Hematopoietic multipotent progenitor cell treated with erythropoietin and hydrocortisone succinate and interleukin-3 and kit ligand, for 15 days (in vitro differentiated cells): ENCODE measurements around the gene PHACTR1.

Experiments
- DNase-seq: peaks from one replicate; pipeline ENCODE4 v3.0.0-alpha.2; 2015; ENCODE audit warnings: low spot score

PHACTR1 gene

GRCh38 chr6:13074415-13075140 lies 358.0 kb downstream of the PHACTR1 start:
- peak; percentile 6 for DNase-seq

GRCh38 chr6:13075141-13075845 lies 358.7 kb downstream of the PHACTR1 start:
- no peak for DNase-seq

- no peak for DNase-seq
Observed at GRCh38 chr6:13076575-13076974, 360.0 kb downstream of the PHACTR1 start.

DNA sequence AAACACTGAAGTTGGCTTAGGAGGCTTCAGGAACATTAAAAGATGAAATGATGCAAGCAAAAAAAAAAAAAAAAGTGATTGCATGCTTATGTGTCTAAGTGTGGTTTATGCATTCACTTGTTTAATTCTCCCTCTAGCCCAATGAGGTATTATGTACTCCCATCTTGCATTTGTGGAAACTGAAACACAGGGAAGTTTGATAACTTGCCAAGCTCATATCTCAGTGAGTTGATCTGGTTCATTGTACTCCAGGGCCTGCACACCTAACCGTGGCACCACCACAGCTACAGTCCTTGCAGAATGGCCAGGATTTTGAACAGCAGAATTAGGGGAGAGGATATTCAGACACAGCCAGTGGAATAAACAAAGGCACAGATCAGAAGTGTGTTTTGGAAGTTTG lies 360.6 kb downstream of the PHACTR1 start:
- DNase-seq = no peak

GRCh38 chr6:13079096-13079723 lies 362.6 kb downstream of the PHACTR1 start:
- no peak for DNase-seq

DNA sequence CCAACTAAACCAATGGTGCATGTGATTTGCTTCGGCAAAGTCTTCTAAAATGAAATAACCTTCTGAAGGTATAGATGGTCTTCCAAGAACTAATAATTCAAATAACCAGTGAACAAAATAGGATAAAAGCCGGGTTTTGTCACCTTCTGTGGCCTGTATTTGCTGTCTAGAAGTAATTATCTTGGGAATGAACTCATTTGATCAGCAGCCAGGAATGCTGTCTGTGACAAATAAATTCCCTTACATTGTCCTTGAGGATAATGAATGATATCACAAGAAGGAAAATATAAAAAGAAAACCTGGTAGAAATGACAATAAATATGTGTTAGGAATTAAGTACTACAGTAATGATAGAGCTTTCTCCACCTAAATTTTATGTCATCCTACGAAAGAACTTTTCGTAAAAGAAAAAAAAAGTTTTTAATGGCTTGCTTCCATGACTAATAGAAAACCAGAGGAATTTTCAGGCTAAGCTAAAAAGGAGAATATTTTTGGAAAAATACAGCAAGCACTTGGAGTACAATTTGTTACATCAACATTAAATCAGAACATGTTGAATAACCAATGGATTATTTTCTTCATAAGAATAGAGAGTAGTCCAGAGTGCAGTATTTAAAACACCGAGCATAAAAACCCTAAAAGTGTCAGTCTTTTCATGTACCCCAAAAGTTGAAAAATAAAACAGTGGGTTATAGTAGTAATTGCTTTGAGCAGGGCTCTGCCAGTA lies 364.1 kb downstream of the PHACTR1 start:
- DNase-seq = no peak

GRCh38 chr6:13081189-13081563 lies 364.6 kb downstream of the PHACTR1 start:
- DNase-seq = no peak

DNA sequence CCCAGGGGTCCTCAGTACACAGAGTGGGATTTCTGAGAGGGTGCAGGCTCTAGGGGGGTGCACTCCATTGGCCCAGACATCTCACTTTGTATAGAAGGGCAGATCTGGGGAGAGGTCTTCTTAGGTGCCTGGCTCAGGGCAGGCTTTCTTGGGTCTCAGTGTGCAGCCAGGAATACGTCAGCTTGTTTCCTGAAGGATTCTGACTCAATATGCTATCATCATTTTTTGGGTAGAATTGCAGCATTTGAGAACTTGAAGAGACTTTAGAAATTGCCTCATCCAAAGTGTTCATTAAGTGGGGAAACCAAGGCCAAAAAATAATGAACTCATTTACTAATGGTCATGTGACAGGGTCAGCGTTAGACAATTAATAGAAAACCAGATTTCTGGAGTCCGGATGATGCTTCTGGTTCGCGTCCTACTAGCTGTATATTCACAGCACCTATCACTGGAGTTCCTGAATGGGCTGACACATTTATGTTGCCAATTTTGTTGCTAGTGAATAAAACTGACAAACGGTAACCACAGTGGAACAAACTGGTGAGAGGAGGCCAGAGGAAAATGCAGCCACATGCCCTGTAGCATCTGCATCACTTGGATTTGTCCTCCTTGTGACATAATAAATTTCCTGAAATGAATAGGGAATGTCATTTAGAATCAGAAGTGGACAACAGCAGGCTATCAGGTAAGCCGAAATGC lies 372.9 kb downstream of the PHACTR1 start:
- no peak for DNase-seq

DNA sequence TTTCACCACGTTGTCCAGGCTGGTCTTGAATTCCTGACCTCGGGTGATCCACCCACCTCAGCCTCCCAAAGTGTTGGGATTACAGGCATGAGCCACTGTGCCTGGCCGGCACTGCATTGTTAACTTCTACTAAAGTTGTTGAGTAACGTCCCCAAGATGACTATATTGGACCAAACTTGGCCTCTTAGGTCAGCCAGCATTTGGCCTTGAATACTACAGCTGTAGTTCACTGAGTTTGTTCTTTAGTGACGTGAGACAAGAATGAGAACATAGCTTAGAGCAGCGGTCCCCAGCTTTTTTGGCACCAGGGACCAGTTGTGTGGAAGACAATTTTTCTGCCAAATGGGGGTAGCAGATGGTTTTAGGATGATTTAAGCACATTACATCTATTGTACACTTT lies 374.6 kb downstream of the PHACTR1 start:
- no peak for DNase-seq

DNA sequence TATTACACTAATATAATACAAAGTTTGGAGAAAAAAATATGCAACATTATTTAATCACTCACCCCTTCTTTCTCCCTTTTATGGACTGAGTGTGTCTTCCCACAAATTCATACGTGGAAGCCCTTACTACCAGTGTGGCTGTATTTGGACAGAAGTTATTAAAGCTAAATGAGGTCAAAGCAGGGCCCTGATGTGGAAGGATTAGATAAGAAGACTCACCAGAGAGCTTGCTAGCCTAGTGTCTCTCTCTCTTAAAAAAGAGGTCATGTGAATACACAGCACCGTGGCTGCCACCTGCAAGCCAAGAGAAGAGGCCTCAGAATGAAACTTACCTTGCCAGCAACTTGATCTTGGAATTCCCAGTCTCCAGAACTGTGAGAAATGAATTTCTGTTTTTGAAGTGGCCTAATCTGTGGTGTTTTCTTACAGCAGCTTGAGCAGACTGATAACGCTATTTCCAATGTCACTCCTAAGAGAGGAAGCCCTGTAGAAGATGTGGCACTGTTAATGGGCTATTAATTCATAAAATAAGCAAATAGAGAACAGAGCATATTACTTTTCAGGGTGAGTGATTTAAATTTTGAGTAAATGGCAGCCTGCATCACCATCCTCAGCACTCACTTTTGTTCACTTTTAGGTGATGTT lies 378.3 kb downstream of the PHACTR1 start:
- DNase-seq = peak; percentile 14

- no peak for DNase-seq
Observed at GRCh38 chr6:13096084-13096483, 379.5 kb downstream of the PHACTR1 start.

DNA sequence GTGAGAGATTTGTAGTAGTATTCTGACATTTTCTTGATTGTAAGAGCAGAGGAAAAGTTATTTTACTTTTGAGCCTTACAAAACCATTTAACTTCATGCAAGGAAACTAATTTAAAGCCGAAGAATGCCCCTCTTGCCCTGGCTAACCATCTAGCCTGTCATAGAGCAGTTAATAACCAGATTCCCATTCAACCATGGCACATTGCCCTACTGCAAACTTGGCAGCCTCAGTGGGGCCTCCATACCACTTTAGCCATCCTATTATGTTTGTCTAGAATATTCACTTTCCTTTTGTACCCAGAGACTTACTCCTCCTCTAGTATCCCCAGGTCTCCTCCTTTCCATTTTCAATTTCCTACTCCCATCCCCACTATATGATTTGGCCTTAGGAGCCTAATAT lies 380.9 kb downstream of the PHACTR1 start:
- DNase-seq = no peak

- DNase-seq = no peak
Observed at GRCh38 chr6:13098006-13098405, 381.4 kb downstream of the PHACTR1 start.

DNA sequence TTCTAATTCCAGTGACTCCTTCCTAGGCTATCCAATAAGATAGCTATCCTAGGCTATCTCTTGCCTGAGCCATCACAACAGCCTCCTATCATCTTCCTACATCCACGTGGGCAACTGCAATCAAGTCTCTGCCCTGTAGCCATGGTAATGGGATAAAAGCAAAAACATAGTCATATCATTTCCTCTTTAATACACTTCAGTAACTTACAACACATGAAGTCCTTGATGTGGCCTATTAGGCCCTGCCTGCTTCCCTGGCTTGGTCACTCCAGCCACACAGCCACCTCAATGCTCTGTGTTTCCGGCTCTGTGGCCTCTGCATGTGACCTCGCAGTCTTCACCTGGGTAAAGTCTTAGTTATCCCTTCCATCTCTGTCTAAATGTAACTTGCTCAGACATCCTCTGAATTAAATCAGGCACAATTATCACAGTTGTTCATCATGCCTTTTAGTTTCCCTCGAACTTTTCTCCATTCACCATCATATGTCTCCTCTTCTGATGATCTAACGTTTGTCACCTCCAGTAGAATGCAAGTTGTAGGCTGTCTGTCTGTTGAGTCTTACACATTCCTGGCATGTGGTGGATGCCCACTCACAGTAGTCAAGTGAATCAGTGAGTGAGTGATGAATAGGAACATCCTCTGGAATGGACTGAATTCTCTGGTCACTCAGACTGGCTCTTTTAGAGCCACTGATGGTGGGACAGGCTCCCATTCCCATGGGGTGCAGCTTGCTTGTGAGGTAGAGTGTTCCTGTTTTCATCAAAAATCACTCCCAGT lies 382.4 kb downstream of the PHACTR1 start:
- no peak for DNase-seq

DNA sequence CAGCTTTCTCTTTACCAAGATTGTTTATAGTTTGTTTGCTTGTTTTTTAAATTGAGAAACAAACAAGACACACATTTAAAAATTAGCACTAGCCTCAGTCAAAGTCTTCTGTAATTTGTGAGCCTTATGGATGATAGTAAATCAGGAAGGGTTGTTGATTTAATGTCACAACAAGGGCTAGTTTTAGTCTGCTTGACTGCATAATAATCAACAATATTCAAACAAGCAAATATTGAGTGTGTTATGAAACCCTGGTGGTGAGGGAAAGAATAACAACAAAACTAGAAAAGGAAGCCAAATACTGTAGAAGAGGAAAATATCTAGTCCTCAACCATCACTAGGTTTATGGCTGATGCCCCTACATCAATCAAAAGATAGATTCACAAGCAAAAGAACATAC lies 383.2 kb downstream of the PHACTR1 start:
- no peak for DNase-seq

DNA sequence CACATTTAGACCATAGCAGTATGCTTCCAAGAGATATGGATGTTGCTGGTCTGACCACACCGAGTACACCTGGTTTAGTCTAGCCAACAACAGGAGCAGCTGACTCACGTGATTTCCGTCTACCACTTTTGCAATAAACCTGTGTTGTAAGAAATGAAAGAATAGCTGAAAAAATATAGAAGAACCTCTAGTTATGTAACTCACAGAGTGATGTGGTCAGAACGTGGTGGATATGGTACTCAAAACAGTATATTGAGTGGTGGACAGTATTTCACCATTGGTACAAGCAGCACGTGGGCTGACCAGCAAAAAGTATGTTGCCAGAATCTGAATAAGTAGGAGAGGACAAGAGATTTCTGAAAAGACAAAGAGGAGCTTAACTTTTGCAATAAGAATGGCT lies 384.8 kb downstream of the PHACTR1 start:
- no peak for DNase-seq

DNA sequence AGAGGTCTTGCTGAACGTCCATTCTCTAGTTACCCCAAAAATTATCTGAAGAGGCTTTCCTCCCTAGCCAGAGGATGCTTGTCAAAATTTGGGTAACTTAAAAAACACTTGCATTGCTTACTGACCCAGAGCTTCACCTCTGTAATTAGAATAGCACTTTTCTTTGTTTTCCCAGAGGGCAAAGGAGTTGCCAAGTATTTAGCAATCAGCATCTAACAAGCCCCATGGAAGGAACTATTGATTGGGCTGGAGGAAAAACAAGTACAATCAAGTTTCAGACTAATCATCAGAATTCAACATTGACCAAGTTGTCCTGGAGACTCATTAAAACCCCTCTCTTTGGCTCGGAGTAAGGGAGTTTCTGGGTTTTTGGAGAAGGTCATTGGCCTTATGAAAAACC lies 385.4 kb downstream of the PHACTR1 start:
- DNase-seq = no peak

DNA sequence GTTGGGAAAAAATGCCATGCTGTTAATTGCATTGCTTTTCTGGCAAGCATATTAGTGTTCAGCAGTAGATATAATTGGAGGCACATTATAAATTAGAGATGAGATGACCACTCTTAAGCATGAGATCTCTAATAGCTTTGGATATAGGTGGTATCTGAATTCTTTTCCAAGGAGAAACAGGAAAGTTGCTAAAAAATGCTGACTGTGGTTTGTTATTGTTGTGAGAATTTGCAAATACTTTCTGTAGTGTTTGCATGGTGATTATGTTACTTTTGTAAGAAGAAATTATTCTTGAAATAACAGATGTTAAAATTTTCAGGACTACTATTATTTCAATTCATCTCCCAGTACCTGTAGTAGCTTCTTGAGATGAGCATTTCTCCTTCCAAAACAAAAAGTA lies 386.6 kb downstream of the PHACTR1 start:
- DNase-seq = no peak

DNA sequence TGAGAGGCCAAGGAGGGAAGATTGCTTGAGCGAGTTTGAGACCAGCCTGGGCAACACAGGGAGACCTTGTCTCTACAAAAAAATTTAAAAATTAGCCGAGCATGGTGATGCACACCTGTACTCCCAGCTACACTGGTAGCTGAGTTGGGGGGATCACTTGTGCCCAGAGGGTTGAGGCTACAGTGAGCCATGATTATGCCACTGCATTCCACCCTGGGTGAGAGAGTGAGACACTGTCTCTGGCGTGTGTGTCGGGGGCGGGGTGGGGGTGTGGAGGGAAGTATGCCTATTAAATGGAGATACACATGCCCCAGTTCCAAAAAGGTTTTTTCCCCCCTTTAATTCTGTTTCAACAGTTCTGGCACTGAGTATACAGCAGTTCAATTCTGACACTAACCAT lies 388.6 kb downstream of the PHACTR1 start:
- no peak for DNase-seq

- no peak for DNase-seq
Observed at GRCh38 chr6:13112921-13113320, 396.4 kb downstream of the PHACTR1 start.

DNA sequence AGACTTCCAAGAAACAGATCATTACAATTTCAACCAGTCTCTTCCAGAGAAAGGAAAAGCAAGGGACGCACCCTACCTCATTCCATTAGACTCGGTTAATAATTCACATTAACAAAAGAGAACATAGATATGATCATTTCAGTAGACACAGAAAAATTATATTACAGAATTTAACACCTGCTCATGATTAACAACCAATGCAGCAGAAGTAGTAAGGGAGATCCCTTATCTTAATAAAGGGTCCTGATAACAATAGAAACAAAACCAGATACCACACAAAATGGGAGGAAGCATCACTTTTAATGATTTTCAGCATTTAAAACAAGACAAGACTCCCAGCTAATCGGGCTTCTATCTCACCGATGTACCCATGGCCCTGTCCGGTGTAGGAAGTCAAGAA lies 396.8 kb downstream of the PHACTR1 start:
- DNase-seq = no peak
